ENCODE results near the gene CYP2D6. TPM values are rescaled to one million over a fixed set of nuclear protein-coding genes. Genes with fewer than 3 reads are reported as not detected.
A peak's percentile ranks its signal among the peaks of the same experiment; 100 is the strongest.

CYP2D6 gene
- total RNA-seq, 1 experiment from 2014 or later = 2.0 TPM

GRCh38 chr22:42158456-42159132 lies 28.0 kb upstream of the CYP2D6 start:
- CTCF ChIA-PET = interaction anchor here (0.5 kb wide), 1 partner anchor 894 kb away, joined by 3 read pairs; no protein-coding TSS in a partner anchor
- H3K36me3 Mint-ChIP-seq (ENCODE audit: insufficient read depth, unreplicated experiment) = peaks cover 32% of the 10 kb centered on the region

GRCh38 chr22:42156598-42156997 lies 26.0 kb upstream of the CYP2D6 start:
- intact Hi-C loops (cut with micrococcal nuclease) = no loop called here
- Mint-ChIP-seq H3K27me3 (ENCODE audit: insufficient read depth, unreplicated experiment) (no peaks in the 10 kb centered on the region), H3K27ac (ENCODE audit: low read depth, unreplicated experiment) (peak overlapping the region; percentile 27), H3K36me3 (ENCODE audit: insufficient read depth, unreplicated experiment) (peaks cover 33% of the 10 kb centered on the region), H3K4me1 (ENCODE audit: insufficient read depth, unreplicated experiment) (peaks cover 7% of the 10 kb centered on the region), H3K9me3 (ENCODE audit: unreplicated experiment) (no peaks in the 10 kb centered on the region), H3K4me3 (ENCODE audit: unreplicated experiment) (no peak overlapping the region)
- no peak for TF ChIP-seq CTCF (IDR thresholded peaks at IDR 0.05; ENCODE audit: unreplicated experiment)
- no TSS peak for BruUV-seq (replicated peaks)
- POLR2A ChIA-PET = no interaction called here
- no peak for DNase-seq (ENCODE audit: unreplicated experiment)
- CTCF ChIA-PET = interaction anchor here (0.6 kb wide), 1 partner anchor 47 kb away, joined by 3 read pairs; no protein-coding TSS in a partner anchor

More at GRCh38 chr22:42158456-42159132, 28.0 kb upstream of the CYP2D6 start:
- no peak for TF ChIP-seq CTCF (IDR thresholded peaks at IDR 0.05; ENCODE audit: unreplicated experiment)
- no TSS peak for BruUV-seq (replicated peaks)
- H3K27me3 Mint-ChIP-seq (ENCODE audit: insufficient read depth, unreplicated experiment) = no peaks in the 10 kb centered on the region
- intact Hi-C loops (cut with micrococcal nuclease) = no loop called here
- no peak overlapping the region for H3K4me3 Mint-ChIP-seq (ENCODE audit: unreplicated experiment)
- H3K27ac Mint-ChIP-seq (ENCODE audit: low read depth, unreplicated experiment) = no peak overlapping the region
- POLR2A ChIA-PET = interaction anchor here (0.6 kb wide), 1 partner anchor 109 kb away, joined by 3 read pairs; no protein-coding TSS in a partner anchor
- H3K9me3 Mint-ChIP-seq (ENCODE audit: unreplicated experiment) = no peaks in the 10 kb centered on the region
- peaks cover 8% of the 10 kb centered on the region for H3K4me1 Mint-ChIP-seq (ENCODE audit: insufficient read depth, unreplicated experiment)
- DNase-seq (ENCODE audit: unreplicated experiment) = no peak

- ChIA-PET CTCF (interaction anchor here (0.5 to 0.7 kb wide), 2 partner anchors 65 to 217 kb away, joined by 3 read pairs; no protein-coding TSS in a partner anchor), POLR2A (no interaction called here)
- Mint-ChIP-seq H3K4me1 (ENCODE audit: insufficient read depth, unreplicated experiment) (peaks cover 7% of the 10 kb centered on the region), H3K9me3 (ENCODE audit: unreplicated experiment) (no peaks in the 10 kb centered on the region), H3K36me3 (ENCODE audit: insufficient read depth, unreplicated experiment) (peaks cover 37% of the 10 kb centered on the region), H3K27me3 (ENCODE audit: insufficient read depth, unreplicated experiment) (no peaks in the 10 kb centered on the region), H3K4me3 (ENCODE audit: unreplicated experiment) (no peak overlapping the region), H3K27ac (ENCODE audit: low read depth, unreplicated experiment) (peak overlapping the region; percentile 27)
- BruUV-seq (replicated peaks) = no TSS peak
- no peak for TF ChIP-seq CTCF (IDR thresholded peaks at IDR 0.05; ENCODE audit: unreplicated experiment)
- peak; percentile 44 for DNase-seq (ENCODE audit: unreplicated experiment)
- intact Hi-C loops (cut with micrococcal nuclease) = no loop called here
These were observed 25.5 kb upstream of the CYP2D6 start for GRCh38 chr22:42156121-42156520.

GRCh38 chr22:42155053-42155543 lies 24.5 kb upstream of the CYP2D6 start:
- Mint-ChIP-seq H3K27ac (ENCODE audit: low read depth, unreplicated experiment) (no peak overlapping the region), H3K4me1 (ENCODE audit: insufficient read depth, unreplicated experiment) (peaks cover 7% of the 10 kb centered on the region), H3K36me3 (ENCODE audit: insufficient read depth, unreplicated experiment) (peaks cover 38% of the 10 kb centered on the region), H3K9me3 (ENCODE audit: unreplicated experiment) (no peaks in the 10 kb centered on the region), H3K27me3 (ENCODE audit: insufficient read depth, unreplicated experiment) (no peaks in the 10 kb centered on the region), H3K4me3 (ENCODE audit: unreplicated experiment) (no peak overlapping the region)
- DNase-seq (ENCODE audit: unreplicated experiment) = no peak
- BruUV-seq (replicated peaks) = no TSS peak
- no peak for TF ChIP-seq CTCF (IDR thresholded peaks at IDR 0.05; ENCODE audit: unreplicated experiment)
- intact Hi-C loops (cut with micrococcal nuclease) = no loop called here
- ChIA-PET CTCF (no interaction called here), POLR2A (no interaction called here)

Data from MCF 10A (cell line).